WERI-Rb-1 (cell line): ENCODE measurements around the gene EFHC1.

Experiments used
- DNase-seq: peaks from one replicate; pipeline ENCODE4 v3.0.0-alpha.2; 2020
- H3K27ac ChIP-seq: fragments of 250-450 bp; sonication (Bioruptor Pico); 2 replicates; pipeline ENCODE4 v1.5.1; 2020; ENCODE audit warnings: mild to moderate bottlenecking, moderate library complexity
- H3K27me3 ChIP-seq: fragments of 250-450 bp; sonication (Bioruptor Pico); 2 replicates; pipeline ENCODE4 v1.5.1; 2021; ENCODE audit warnings: mild to moderate bottlenecking, low read depth, moderate library complexity; ENCODE audit not compliant: insufficient read depth, severe bottlenecking
- H3K36me3 ChIP-seq: fragments of 250-450 bp; sonication (Bioruptor Pico); 2 replicates; pipeline ENCODE4 v1.5.1; 2020; ENCODE audit warnings: mild to moderate bottlenecking, moderate library complexity
- H3K4me3 ChIP-seq: 2 replicates; pipeline ENCODE4 v1.5.1; 2011; ENCODE audit warnings: low read depth, mild to moderate bottlenecking, control low read depth, low read length
- H3K9me3 ChIP-seq: fragments of 250-450 bp; sonication (Bioruptor Pico); 2 replicates; pipeline ENCODE4 v1.5.1; 2021; ENCODE audit warnings: mild to moderate bottlenecking, moderate library complexity; ENCODE audit not compliant: severe bottlenecking
- CTCF ChIP-seq: IDR thresholded peaks from 2 replicates; pipeline ENCODE4 v1.5.1; 2011; ENCODE audit warnings: low read depth, mild to moderate bottlenecking, control low read depth, inconsistent platforms, low read length

The EFHC1 gene

GRCh38 chr6:52475307-52475706 lies 55.2 kb downstream of the EFHC1 start:
- no peaks in the 10 kb centered on the region for H3K9me3 ChIP-seq
- DNase-seq = no peak
- H3K4me3 ChIP-seq = no peak overlapping the region
- TF ChIP-seq CTCF = no peak
- no peaks in the 10 kb centered on the region; the same call in 1 of the 2 replicates for H3K36me3 ChIP-seq
- no peak overlapping the region for H3K27ac ChIP-seq
- no peaks in the 10 kb centered on the region for H3K27me3 ChIP-seq

- Histone ChIP-seq H3K4me3 (no peak overlapping the region), H3K36me3 (peaks cover 4% of the 10 kb centered on the region), H3K9me3 (no peaks in the 10 kb centered on the region), H3K27ac (no peak overlapping the region), H3K27me3 (no peaks in the 10 kb centered on the region)
- no peak for TF ChIP-seq CTCF
- no peak for DNase-seq
These were observed 62.9 kb downstream of the EFHC1 start for GRCh38 chr6:52482903-52483670.

- no peaks in the 10 kb centered on the region for H3K9me3 ChIP-seq
- peaks cover 4% of the 10 kb centered on the region for H3K36me3 ChIP-seq
- DNase-seq = no peak
- no peak overlapping the region for H3K27ac ChIP-seq
- no peaks in the 10 kb centered on the region for H3K27me3 ChIP-seq
- no peak for TF ChIP-seq CTCF
- H3K4me3 ChIP-seq = no peak overlapping the region
These were observed 63.5 kb downstream of the EFHC1 start for GRCh38 chr6:52483671-52484003.

- Histone ChIP-seq H3K27me3 (no peaks in the 10 kb centered on the region), H3K36me3 (peaks cover 18% of the 10 kb centered on the region), H3K27ac (no peak overlapping the region), H3K4me3 (no peak overlapping the region), H3K9me3 (peaks cover 3% of the 10 kb centered on the region)
- no peak for DNase-seq
- no peak for TF ChIP-seq CTCF
These were observed 69.7 kb downstream of the EFHC1 start for GRCh38 chr6:52489881-52490280.

- Histone ChIP-seq H3K27ac (no peak overlapping the region), H3K36me3 (peaks cover 14% of the 10 kb centered on the region), H3K9me3 (peaks cover 3% of the 10 kb centered on the region), H3K4me3 (no peak overlapping the region), H3K27me3 (no peaks in the 10 kb centered on the region)
- TF ChIP-seq CTCF = no peak
- no peak for DNase-seq
These were observed 71.3 kb downstream of the EFHC1 start for GRCh38 chr6:52491203-52492069.
